HepG2 (cell line): ENCODE measurements around the gene C15orf62. TPM values are rescaled to one million over a fixed set of nuclear protein-coding genes. Genes with fewer than 3 reads are reported as not detected.

Source experiments
- ADNP ChIP-seq: sonication (generic); formaldehyde crosslinking; IDR thresholded peaks from 2 replicates; pipeline ENCODE4 v1.4.0; 2020; ENCODE audit warnings: missing genetic modification reagents
- CHCHD3 ChIP-seq: sonication (generic); formaldehyde crosslinking; IDR thresholded peaks from 2 replicates; pipeline ENCODE4 v1.8.0; 2022; ENCODE audit warnings: mild to moderate bottlenecking, missing genetic modification reagents, moderate library complexity
- EED ChIP-seq: sonication (generic); formaldehyde crosslinking; IDR thresholded peaks from 2 replicates; pipeline ENCODE4 v1.5.0; 2020; ENCODE audit warnings: mild to moderate bottlenecking, missing genetic modification reagents
- FOXK2 ChIP-seq: fragments of 450-650 bp; IDR thresholded peaks from 2 replicates; pipeline ENCODE4 v1.6.1; 2016
- GATA4 ChIP-seq: sonication (generic); IDR thresholded peaks from 2 replicates; pipeline ENCODE4 v1.6.1; 2016; ENCODE audit warnings: antibody characterized with exemption, low read depth, borderline replicate concordance
- GATAD1 ChIP-seq: IDR thresholded peaks from 2 replicates; pipeline ENCODE4 v1.6.1; 2016; ENCODE audit warnings: missing genetic modification reagents, missing compliant biosample characterization
- GATAD2A ChIP-seq: IDR thresholded peaks from 2 replicates; pipeline ENCODE4 v1.6.1; 2016
- JUN ChIP-seq: sonication (generic); formaldehyde crosslinking; IDR thresholded peaks from 2 replicates; pipeline ENCODE4 v1.4.0; 2020; ENCODE audit warnings: mild to moderate bottlenecking, missing genetic modification reagents
- KLF6 ChIP-seq: IDR thresholded peaks from 2 replicates; pipeline ENCODE4 v1.8.0; 2016; ENCODE audit warnings: missing biosample characterization, missing genetic modification reagents
- MBD4 ChIP-seq: IDR thresholded peaks from 2 replicates; pipeline ENCODE4 v1.6.1; 2012; ENCODE audit warnings: low read length, inconsistent platforms, borderline replicate concordance
- MIXL1 ChIP-seq: IDR thresholded peaks from 2 replicates; pipeline ENCODE4 v1.6.1; 2016
- SOX13 ChIP-seq, 3 experiments: fragments of 450-650 bp in 1 of 3; sonication (generic) in 1 of 3; formaldehyde crosslinking in 1 of 3; IDR thresholded peaks in 2 of 3; conservative IDR thresholded peaks in 1 of 3; 2 replicates each; pipeline versions ENCODE4 v1.5.0 to v1.6.1; 2016 to 2020; ENCODE audit warnings: antibody characterized with exemption in 1 of 3, mild to moderate bottlenecking in 1 of 3, missing compliant biosample characterization in 1 of 3, missing genetic modification reagents in 1 of 3, moderate library complexity in 1 of 3
- STAT5B ChIP-seq: sonication (generic); formaldehyde crosslinking; IDR thresholded peaks from 2 replicates; pipeline ENCODE4 v1.4.0; 2020; ENCODE audit warnings: missing genetic modification reagents
- TEAD3 ChIP-seq: optimal IDR thresholded peaks from 2 replicates; pipeline ENCODE3; 2016; ENCODE audit warnings: borderline replicate concordance
- TFDP1 ChIP-seq: IDR thresholded peaks from 2 replicates; pipeline ENCODE4 v1.6.1; 2016; ENCODE audit warnings: missing compliant biosample characterization, missing genetic modification reagents, borderline replicate concordance
- THRA ChIP-seq: sonication (generic); formaldehyde crosslinking; IDR thresholded peaks from 2 replicates; pipeline ENCODE4 v1.4.0; 2020; ENCODE audit warnings: missing genetic modification reagents, borderline replicate concordance
- ZBTB1 ChIP-seq: sonication (generic); formaldehyde crosslinking; IDR thresholded peaks from 2 replicates; pipeline ENCODE4 v1.4.0; 2020; ENCODE audit warnings: missing genetic modification reagents, borderline replicate concordance
- ZFP41 ChIP-seq: sonication (generic); formaldehyde crosslinking; IDR thresholded peaks from 2 replicates; pipeline ENCODE4 v1.4.0; 2020; ENCODE audit warnings: mild to moderate bottlenecking, missing genetic modification reagents, borderline replicate concordance
- ZFP82 ChIP-seq: sonication (generic); formaldehyde crosslinking; IDR thresholded peaks from 2 replicates; pipeline ENCODE4 v1.5.1; 2020; ENCODE audit warnings: mild to moderate bottlenecking, missing genetic modification reagents, borderline replicate concordance
- ZNF17 ChIP-seq: sonication (generic); formaldehyde crosslinking; IDR thresholded peaks from 2 replicates; pipeline ENCODE4 v1.5.0; 2020; ENCODE audit warnings: mild to moderate bottlenecking, missing genetic modification reagents
- ZNF383 ChIP-seq: sonication (generic); formaldehyde crosslinking; IDR thresholded peaks from 2 replicates; pipeline ENCODE4 v1.4.0; 2020; ENCODE audit warnings: missing genetic modification reagents, mild to moderate bottlenecking, borderline replicate concordance
- ZNF598 ChIP-seq: sonication (generic); formaldehyde crosslinking; IDR thresholded peaks from 2 replicates; pipeline ENCODE4 v1.5.1; 2020; ENCODE audit warnings: mild to moderate bottlenecking, missing genetic modification reagents, borderline replicate concordance
- ZNF891 ChIP-seq: sonication (generic); formaldehyde crosslinking; IDR thresholded peaks from 2 replicates; pipeline ENCODE4 v1.5.0; 2020; ENCODE audit warnings: mild to moderate bottlenecking, missing genetic modification reagents
- ZXDC ChIP-seq: sonication (generic); formaldehyde crosslinking; IDR thresholded peaks from 2 replicates; pipeline ENCODE4 v1.5.0; 2020; ENCODE audit warnings: mild to moderate bottlenecking, missing genetic modification reagents
- ZZZ3 ChIP-seq: sonication (generic); formaldehyde crosslinking; IDR thresholded peaks from 2 replicates; pipeline ENCODE4 v1.4.0; 2020; ENCODE audit warnings: missing genetic modification reagents, mild to moderate bottlenecking, borderline replicate concordance
- polyA plus RNA-seq, 8 experiments: library from polyadenylated mRNA; depleted of rRNA in 3 of 8; stranded (reverse) in 7 of 8; unstranded in 1 of 8; fragments of >200 nt; fragmentation: Illumina TruSeq in 4 of 8; extraction: Trizol in 4 of 8; gene quantifications; 2 replicates each; pipeline versions ENCODE4 v1.2.1 to v1.2.3, GENCODE V29; 2011 to 2016; ENCODE audit warnings: low read depth in 4 of 8, missing spikeins in 1 of 8, mixed read lengths in 1 of 8; ENCODE audit not compliant: insufficient read depth in 1 of 8
- total RNA-seq, 5 experiments: library from RNA; depleted of rRNA; stranded (reverse); fragments of >200 nt; fragmentation: Illumina TruSeq; extraction: Trizol; gene quantifications; 2 replicates each; pipeline ENCODE4 v1.2.3, GENCODE V29; 2016; ENCODE audit warnings: low read depth in 1 of 5

C15orf62 gene
- total and polyA plus RNA-seq, 2 of the 13 experiments (the other 11 are each of a cell fraction or from before 2014, with no cell fraction given), result 0.51 to 1.1 TPM

- TF ChIP-seq TFDP1 (CRISPR knock-in tag), result no peak
- TF ChIP-seq SOX13 (IDR thresholded peaks at IDR 0.05), result 0 out of 2 replicates have a peak, but pooled peaks have one; percentile 55
- TF ChIP-seq SOX13 (CRISPR knock-in tag; conservative IDR thresholded peaks at IDR 0.05 in 1 of 2, IDR thresholded peaks at IDR 0.05 in 1 of 2), result peak in 1 of 2 experiments; percentile 92; a peak in 2 of 4 replicates
- no peak for TF ChIP-seq ZBTB1
- no peak for TF ChIP-seq ZNF383 (CRISPR knock-in tag)
- peak; percentile 29; the same call in 1 of the 2 replicates for TF ChIP-seq FOXK2
- TF ChIP-seq STAT5B (CRISPR knock-in tag), result no peak
- no peak for TF ChIP-seq ADNP
- TF ChIP-seq MIXL1, result peak; percentile 80; the same call in 1 of the 2 replicates
- TF ChIP-seq GATAD2A, result peak; percentile 79
- no peak for TF ChIP-seq KLF6 (CRISPR knock-in tag)
- peak; percentile 31; the same call in 1 of the 2 replicates for TF ChIP-seq JUN
- 0 out of 2 replicates have a peak, but pooled peaks have one; percentile 30 for TF ChIP-seq GATAD1 (CRISPR knock-in tag)
- TF ChIP-seq THRA (CRISPR knock-in tag), result peak; percentile 42; the same call in 1 of the 2 replicates
- TF ChIP-seq ZFP82 (CRISPR knock-in tag), result no peak
- TF ChIP-seq ZNF17, result no peak
- no peak for TF ChIP-seq ZXDC
- no peak for TF ChIP-seq MBD4
- TF ChIP-seq ZNF598, result no peak
- no peak for TF ChIP-seq GATA4
- no peak for TF ChIP-seq CHCHD3
- peak; percentile 82 for TF ChIP-seq TEAD3 (CRISPR knock-in tag)
- no peak for TF ChIP-seq ZFP41 (CRISPR knock-in tag)
- no peak for TF ChIP-seq ZZZ3 (CRISPR knock-in tag)
- no peak for TF ChIP-seq ZNF891
- no peak for TF ChIP-seq EED (CRISPR knock-in tag)
These were observed 23.6 kb downstream of the C15orf62 start (continued) for GRCh38 chr15:40793216-40793989.
